Caco-2 (cell line): ENCODE results near the gene TAGLN. TPM values are rescaled to one million over a fixed set of nuclear protein-coding genes. Genes with fewer than 3 reads are reported as not detected.
A peak's percentile ranks its signal among the peaks of the same experiment; 100 is the strongest.

ENCODE experiments used
- BruUV-seq: library from RNA; stranded (reverse); fragments of 400-500 nt; replicated peaks from 2 replicates; lab custom pipeline; 2021; lab: Mats Ljungman, UMichigan
- CTCF ChIA-PET: fragments of 300-600 bp; sonication (Branson Sonifier 250); formaldehyde crosslinking; loops from one replicate; lab custom pipeline; 2022; ENCODE audit warnings: antibody characterized with exemption; lab: Charles Lee
- POLR2A ChIA-PET: fragments of 300-600 bp; sonication (Branson Sonifier 250); formaldehyde crosslinking; loops from one replicate; lab custom pipeline; 2022; ENCODE audit warnings: antibody characterized with exemption; lab: Charles Lee
- DNase-seq, 2 experiments: peaks; one replicate each; pipeline versions ENCODE4 v3.0.0 to v3.0.0-alpha.2; 2020 to 2022
- H3K27me3 ChIP-seq: replicated peaks from 2 replicates; pipeline ENCODE4 v1.6.0; 2011; ENCODE audit warnings: low read length; ENCODE audit not compliant: control insufficient read depth, insufficient read depth
- H3K36me3 ChIP-seq: 2 replicates; pipeline ENCODE4 v1.5.1; 2011; ENCODE audit warnings: low read length; ENCODE audit not compliant: control insufficient read depth, insufficient read depth
- H3K4me1 ChIP-seq: fragments of 250-450 bp; sonication (Bioruptor Pico); 2 replicates; pipeline ENCODE4 v1.5.1; 2020; ENCODE audit warnings: mild to moderate bottlenecking
- H3K4me3 ChIP-seq: 2 replicates; pipeline ENCODE4 v1.5.1; 2011; ENCODE audit warnings: low read depth, mild to moderate bottlenecking, control low read depth, low read length
- H3K9me3 ChIP-seq: fragments of 250-450 bp; sonication (Bioruptor Pico); 2 replicates; pipeline ENCODE4 v1.5.1; 2020; ENCODE audit warnings: mild to moderate bottlenecking, moderate library complexity
- H3K27ac Mint-ChIP-seq: one replicate; pipeline ENCODE4 v1.8.0; 2022; ENCODE audit warnings: mixed read lengths; ENCODE audit not compliant: unreplicated experiment
- H3K27me3 Mint-ChIP-seq: one replicate; pipeline ENCODE4 v1.8.0; 2022; ENCODE audit warnings: mixed read lengths; ENCODE audit not compliant: insufficient read depth, unreplicated experiment
- H3K36me3 Mint-ChIP-seq: one replicate; pipeline ENCODE4 v1.8.0; 2022; ENCODE audit warnings: mild to moderate bottlenecking, mixed read lengths; ENCODE audit not compliant: insufficient read depth, unreplicated experiment
- H3K4me1 Mint-ChIP-seq: one replicate; pipeline ENCODE4 v1.8.0; 2022; ENCODE audit warnings: low read depth, mixed read lengths; ENCODE audit not compliant: unreplicated experiment
- H3K4me3 Mint-ChIP-seq: one replicate; pipeline ENCODE4 v1.8.0; 2022; ENCODE audit warnings: mild to moderate bottlenecking, moderate library complexity, mixed read lengths; ENCODE audit not compliant: unreplicated experiment
- H3K9me3 Mint-ChIP-seq: one replicate; pipeline ENCODE4 v1.8.0; 2022; ENCODE audit warnings: mixed read lengths; ENCODE audit not compliant: unreplicated experiment
- CTCF ChIP-seq, 2 experiments: fragments of 200-600 bp in 1 of 2; IDR thresholded peaks; 1 replicate in 1 of 2; 2 replicates in 1 of 2; pipeline versions ENCODE4 v1.5.1 to v1.8.0; 2011 to 2022; ENCODE audit warnings: antibody characterized with exemption in 1 of 2, control low read depth in 1 of 2, inconsistent platforms in 1 of 2, low read depth in 1 of 2, low read length in 1 of 2, mild to moderate bottlenecking in 1 of 2, moderate library complexity in 1 of 2; ENCODE audit not compliant: insufficient read depth in 1 of 2, severe bottlenecking in 1 of 2, unreplicated experiment in 1 of 2
- intact Hi-C: fragments of 100-400 bp; cut with micrococcal nuclease; formaldehyde crosslinking; loops from one replicate; pipeline ENCODE4 v1.10.0; 2022; ENCODE audit not compliant: unreplicated experiment
- total RNA-seq: library from RNA; stranded (reverse); gene quantifications from 2 replicates; pipeline ENCODE4 v1.2.3, GENCODE V29; 2022

Gene TAGLN
- total RNA-seq, 1 experiment from 2014 or later: 303 TPM

- POLR2A ChIA-PET: interaction anchor here (0.9 to 1.6 kb wide), 2 partner anchors 22 to 56 kb away, joined by 3 to 6 read pairs; partner anchors contain the start of genes PAFAH1B2 and SIDT2
- CTCF ChIA-PET: interaction anchor here (0.5 kb wide), 1 partner anchor 14 kb away, joined by 3 read pairs; no protein-coding TSS in a partner anchor
- BruUV-seq: no TSS peak
Observed at GRCh38 chr11:117199916-117200812, 994 bp downstream of the TAGLN start.

GRCh38 chr11:117200813-117201657 is 1.9 kb downstream of the TAGLN start:
- H3K27me3 ChIP-seq: no peaks in the 10 kb centered on the region
- H3K4me1 Mint-ChIP-seq: peaks cover 34% of the 10 kb centered on the region
- intact Hi-C loops: no loop called here
- no peaks in the 10 kb centered on the region for H3K36me3 ChIP-seq
- H3K27ac Mint-ChIP-seq: peak overlapping the region; percentile 86
- H3K36me3 Mint-ChIP-seq: peaks cover 55% of the 10 kb centered on the region
- ChIA-PET CTCF (interaction anchor here (0.5 kb wide), 1 partner anchor 15 kb away, joined by 3 read pairs; no protein-coding TSS in a partner anchor), POLR2A (no interaction called here)
- H3K9me3 ChIP-seq: no peaks in the 10 kb centered on the region
- no peak for DNase-seq
- no TSS peak for BruUV-seq
- H3K9me3 Mint-ChIP-seq: no peaks in the 10 kb centered on the region
- peak overlapping the region; percentile 72 for H3K4me3 Mint-ChIP-seq
- peaks cover 37% of the 10 kb centered on the region for H3K4me1 ChIP-seq
- no peak overlapping the region for H3K4me3 ChIP-seq
- no peaks in the 10 kb centered on the region for H3K27me3 Mint-ChIP-seq
- no peak for TF ChIP-seq CTCF (IDR thresholded peaks at IDR 0.05; ENCODE audit: insufficient read depth in 1 of 2, low read depth in 1 of 2, low read length in 1 of 2, severe bottlenecking in 1 of 2, unreplicated experiment in 1 of 2)

More at GRCh38 chr11:117199916-117200812, 994 bp downstream of the TAGLN start:
- Histone ChIP-seq H3K36me3 (no peaks in the 10 kb centered on the region), H3K27me3 (no peaks in the 10 kb centered on the region), H3K4me3 (no peak overlapping the region), H3K9me3 (no peaks in the 10 kb centered on the region), H3K4me1 (peaks cover 37% of the 10 kb centered on the region)
- intact Hi-C loops: loop anchor here (1.0 to 2.0 kb wide), 2 partner anchors 22 to 27 kb away; partner anchors contain the start of gene SIDT2
- Mint-ChIP-seq H3K36me3 (peaks cover 47% of the 10 kb centered on the region), H3K9me3 (no peaks in the 10 kb centered on the region), H3K27ac (peak overlapping the region; percentile 86), H3K4me3 (peak overlapping the region; percentile 72), H3K4me1 (peaks cover 34% of the 10 kb centered on the region), H3K27me3 (no peaks in the 10 kb centered on the region)
- no peak for DNase-seq
- no peak for TF ChIP-seq CTCF (IDR thresholded peaks at IDR 0.05; ENCODE audit: insufficient read depth in 1 of 2, low read depth in 1 of 2, low read length in 1 of 2, severe bottlenecking in 1 of 2, unreplicated experiment in 1 of 2)
